Right ventricle myocardium superior (tissue), 1 donor: Measurements from ENCODE around the gene MAMSTR. TPM values are rescaled to one million over a fixed set of nuclear protein-coding genes. Genes with fewer than 3 reads are reported as not detected.

Experiments used
- ATAC-seq: fragments of 200-7000 bp; cut with Tn5 transposase; one replicate; pipeline ENCODE4 v1.9.1; 2020; ENCODE audit warnings: mild to moderate bottlenecking; ENCODE audit not compliant: poor library complexity
- DNase-seq: peaks from one replicate; pipeline ENCODE4 v3.0.0-alpha.2; 2020
- intact Hi-C: fragments of 100-400 bp; cut with DNase I; formaldehyde crosslinking; loops from one replicate; pipeline ENCODE4 v1.11.2; 2022
- total RNA-seq: library from RNA; stranded (reverse); fragmentation: NEBNext Ultra II Directional; extraction: Animal tissue kit (Norgen Biotek cat#: 25700); gene quantifications from one replicate; pipeline ENCODE4 v1.2.1, GENCODE V29; 2021
- donor health status: DM: no; HTN: yes; CAD: no; lungs with severe emphysema.

The MAMSTR gene
- total RNA-seq, 1 donor from 2014 or later = 4.8 TPM

DNA sequence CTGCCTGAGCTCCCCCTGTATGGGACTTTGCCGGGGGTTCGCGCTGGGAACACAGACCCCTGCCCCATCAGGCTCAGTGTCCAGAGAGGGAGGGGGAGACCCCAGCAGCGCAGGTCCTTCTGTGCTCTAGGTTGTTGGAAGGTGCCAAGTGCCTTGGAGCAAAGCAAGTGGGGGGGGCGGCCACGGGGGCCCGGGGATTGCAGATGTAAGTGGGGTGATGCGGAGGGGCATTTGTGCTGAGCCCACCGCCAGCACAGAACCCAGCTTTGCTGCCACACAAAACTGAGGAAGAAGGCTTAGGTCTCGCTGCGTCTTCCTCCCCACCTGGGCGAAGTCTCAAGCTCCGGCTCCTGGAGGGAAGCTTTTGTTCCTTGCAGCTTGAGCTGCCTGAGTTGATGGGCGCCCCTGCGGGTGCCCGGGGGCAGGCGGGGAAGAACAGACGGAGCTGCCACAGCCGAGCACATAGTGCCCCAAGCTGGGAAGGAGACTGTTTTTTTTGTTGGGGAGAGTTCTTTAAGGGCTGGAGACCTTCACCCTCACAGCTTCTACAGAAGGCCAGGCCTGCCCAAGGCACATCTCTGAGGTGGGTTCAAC is 45.2 kb downstream of the MAMSTR start:
- no peak for ATAC-seq
- DNase-seq = no peak
- intact Hi-C loops = loop anchor here (10.0 kb wide), 1 partner anchor 110 kb away; no protein-coding TSS in a partner anchor

DNA sequence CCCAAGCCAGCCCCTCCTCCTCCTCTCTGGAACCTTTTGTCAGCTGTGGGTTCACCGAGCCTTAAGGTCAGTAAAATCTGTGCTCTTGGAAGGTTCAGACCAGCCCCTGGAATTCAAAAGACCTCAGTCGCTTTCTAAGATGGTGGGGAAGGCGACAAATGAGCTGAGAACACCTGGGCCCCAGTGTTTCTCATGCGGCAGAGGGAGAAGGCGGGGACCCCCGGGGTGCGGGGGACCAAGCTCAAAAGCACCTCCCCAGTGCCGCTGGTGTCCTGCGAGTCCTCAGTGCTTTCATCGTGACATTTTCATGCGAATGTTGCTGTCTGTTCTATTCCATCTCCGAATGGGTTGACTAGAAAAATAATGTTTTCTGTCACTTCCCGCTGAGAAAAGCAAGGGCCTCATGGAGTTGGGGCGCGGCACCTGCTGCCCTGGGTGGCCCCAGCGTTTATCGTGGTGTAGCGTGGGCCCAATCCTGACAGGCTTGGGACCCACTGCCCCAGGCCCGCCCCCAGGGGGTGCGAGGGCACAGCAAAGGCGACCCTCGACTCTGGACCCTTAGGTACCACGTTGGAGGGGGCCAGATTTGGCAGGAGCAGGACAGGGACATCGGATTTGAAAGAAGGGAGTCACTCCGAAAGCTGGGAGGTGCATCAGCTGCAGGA is 46.0 kb downstream of the MAMSTR start:
- DNase-seq = no peak
- intact Hi-C loops = loop anchor here (10.0 kb wide), 1 partner anchor 111 kb away; no protein-coding TSS in a partner anchor
- ATAC-seq = no peak

DNA sequence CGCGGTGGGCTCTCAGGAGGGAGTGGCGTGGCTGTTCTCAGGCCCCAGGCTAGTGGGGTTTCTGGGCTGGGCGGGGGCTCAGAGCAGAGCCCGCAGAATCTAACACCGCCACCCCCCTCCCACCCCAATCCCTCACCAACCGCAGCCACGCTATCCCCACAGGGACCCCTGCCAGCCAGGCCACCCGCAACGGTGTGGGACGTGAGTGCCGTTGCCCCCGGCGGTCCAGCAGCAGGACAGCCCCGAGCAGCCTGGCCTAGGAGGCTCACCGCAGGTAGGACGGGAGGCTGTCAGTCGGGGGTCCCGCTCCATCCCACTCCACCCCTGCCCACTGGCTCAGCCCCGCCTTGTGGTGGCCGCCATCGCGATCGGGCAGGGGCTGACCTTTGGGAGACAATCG is 46.5 kb downstream of the MAMSTR start, which contains the start of gene NTN5:
TSS of gene NTN5 (minus strand) at position 24 of the 400 bp plus-strand sequence. CDS start 2,031 bp downstream, outside the sequence.
- no peak for DNase-seq
- ATAC-seq = no peak
- intact Hi-C loops = loop anchor here (10.0 kb wide), 1 partner anchor 112 kb away; no protein-coding TSS in a partner anchor

- no peak for ATAC-seq
- DNase-seq = no peak
- intact Hi-C loops = loop anchor here (10.0 kb wide), 1 partner anchor 113 kb away; no protein-coding TSS in a partner anchor
Observed at GRCh38 chr19:48671446-48671995, 48.0 kb downstream of the MAMSTR start.

DNA sequence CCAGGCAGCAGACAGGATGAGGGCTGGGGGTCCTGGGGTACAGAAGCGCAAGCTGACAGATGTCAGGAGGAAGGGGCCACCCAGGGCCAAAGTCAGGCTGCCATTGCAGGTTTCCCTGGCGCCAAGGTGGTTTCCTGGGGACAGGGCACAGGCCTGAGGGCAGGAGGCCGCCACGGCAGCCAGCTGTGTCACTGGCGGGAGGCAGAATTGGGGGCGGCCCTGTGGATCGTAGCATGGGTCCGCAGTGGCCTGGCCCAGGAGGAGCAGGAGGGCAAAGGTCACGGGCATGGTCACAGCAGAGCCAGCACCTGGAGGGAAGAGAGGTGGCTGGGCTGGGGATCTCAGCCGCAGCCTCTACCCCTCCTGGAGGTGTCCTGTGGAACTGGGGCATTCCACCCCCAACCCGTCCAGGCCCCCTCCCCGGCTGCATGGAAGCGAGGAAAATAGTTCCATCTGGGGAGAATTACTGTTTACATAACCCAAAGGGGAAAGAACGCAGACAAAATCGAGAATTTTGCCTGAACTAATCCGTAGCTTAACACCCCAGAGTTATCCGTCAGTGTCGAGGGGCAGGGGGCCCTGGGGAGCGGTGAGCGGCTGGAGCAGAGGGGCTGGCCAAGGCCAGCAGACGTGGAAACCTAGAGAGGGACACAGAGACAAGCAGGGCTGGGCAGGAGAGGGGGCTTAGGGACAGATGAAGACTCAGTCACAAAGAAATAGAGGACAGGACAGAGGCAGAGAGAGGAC is 48.7 kb downstream of the MAMSTR start:
- ATAC-seq = no peak
- intact Hi-C loops = loop anchor here (10.0 kb wide), 1 partner anchor 114 kb away; no protein-coding TSS in a partner anchor

DNA sequence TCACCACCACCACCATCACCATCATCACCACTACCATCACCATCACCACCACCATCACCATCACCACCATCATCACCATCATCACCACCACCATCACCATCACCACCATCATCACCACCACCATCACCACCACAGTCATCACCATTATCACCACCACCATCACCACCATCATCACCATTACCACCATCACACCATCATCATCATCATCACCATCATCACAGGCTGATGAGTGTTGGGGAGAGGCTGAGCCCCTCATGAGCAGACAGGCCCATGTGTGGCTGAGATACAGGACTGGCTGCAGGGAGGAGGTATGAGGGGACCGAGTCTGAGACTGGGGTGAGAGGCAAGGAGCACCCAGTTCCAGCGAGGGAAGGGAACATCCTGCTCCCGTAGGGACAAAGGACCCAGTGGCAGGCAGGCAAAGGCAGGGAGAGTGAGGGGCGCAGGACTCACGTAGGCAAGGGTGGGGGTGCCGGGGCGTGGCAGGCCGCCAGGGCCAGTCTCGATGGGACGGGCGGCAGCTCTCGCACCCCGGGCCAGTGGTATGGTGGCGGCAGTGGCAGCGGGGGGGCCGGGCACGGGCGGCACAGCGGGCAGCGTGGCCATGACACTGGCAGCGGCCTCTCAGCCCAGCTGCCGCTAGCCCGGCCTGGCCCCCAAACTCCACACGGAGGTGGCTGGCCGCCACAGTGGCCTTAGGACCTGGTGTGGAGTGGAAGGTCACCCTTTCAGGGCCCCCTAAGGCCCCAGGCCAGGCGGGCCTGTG is 49.4 kb downstream of the MAMSTR start:
- no peak for DNase-seq
- intact Hi-C loops = loop anchor here (10.0 kb wide), 1 partner anchor 115 kb away; no protein-coding TSS in a partner anchor
- no peak for ATAC-seq

More for the DNA sequence above, 48.7 kb downstream of the MAMSTR start:
- no peak for DNase-seq

GRCh38 chr19:48668761-48669160 is 50.8 kb downstream of the MAMSTR start:
- intact Hi-C loops = no loop called here
- DNase-seq (no peak), ATAC-seq (no peak)

DNA sequence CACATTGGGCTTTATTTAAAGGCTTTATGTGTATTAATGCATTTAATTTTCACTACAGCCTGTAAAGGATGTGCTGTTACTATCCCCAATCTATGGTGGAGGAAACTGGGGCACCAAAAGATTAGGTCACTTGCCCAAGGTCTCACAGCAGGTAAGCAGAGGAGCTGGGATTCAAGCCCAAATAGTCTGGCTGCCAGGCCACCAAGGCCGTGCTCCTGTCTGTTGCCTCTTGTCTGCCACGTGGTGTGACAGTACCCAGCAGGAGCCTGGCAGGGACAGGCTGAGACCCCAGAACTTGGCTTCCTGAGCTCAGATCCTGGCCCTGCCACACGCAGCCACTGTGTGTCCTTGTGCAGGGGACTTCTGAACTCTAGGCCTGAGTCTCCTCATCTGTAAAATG is 51.2 kb downstream of the MAMSTR start:
- intact Hi-C loops = no loop called here

GRCh38 chr19:48665786-48666185 is 53.7 kb downstream of the MAMSTR start:
- ATAC-seq (no peak), DNase-seq (no peak)
- intact Hi-C loops = no loop called here

More for the DNA sequence above, 51.2 kb downstream of the MAMSTR start:
- no peak for DNase-seq
- no peak for ATAC-seq

GRCh38 chr19:48664476-48664875 is 55.0 kb downstream of the MAMSTR start:
- intact Hi-C loops = no loop called here
- no peak for DNase-seq
- ATAC-seq = no peak

DNA sequence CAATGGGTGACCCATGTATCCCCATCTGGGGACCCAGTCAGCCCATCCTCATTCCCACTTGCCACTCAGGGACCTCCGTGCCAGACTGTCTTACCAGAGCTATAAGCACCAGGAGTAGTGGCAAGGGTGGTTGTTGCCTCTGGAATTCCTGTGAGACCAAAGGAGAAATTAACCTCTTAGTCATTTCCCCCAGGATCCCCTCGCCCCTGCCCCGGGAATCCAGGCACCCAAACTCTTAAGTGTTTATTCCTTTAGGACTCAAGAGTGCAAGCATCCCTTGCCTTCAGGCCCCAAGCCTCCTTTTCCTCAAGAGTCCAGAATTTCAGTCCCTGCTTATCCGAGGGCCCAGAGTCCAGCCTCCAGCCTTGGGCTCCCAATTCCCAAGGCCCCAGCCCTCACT is 55.9 kb downstream of the MAMSTR start:
- DNase-seq = no peak
- intact Hi-C loops = no loop called here
- no peak for ATAC-seq

Other genes starting within 250 kb of the MAMSTR start
- 0.70 TPM for gene LMTK3, start 207.9 kb downstream of the MAMSTR start, total RNA-seq
- 0.22 TPM for gene SULT2B1, start 167.6 kb downstream of the MAMSTR start, total RNA-seq
- gene SPACA4, start 113.0 kb downstream of the MAMSTR start, total RNA-seq = not detected
- gene FAM83E, start 104.6 kb downstream of the MAMSTR start, total RNA-seq = not detected
- 526 TPM for gene RPL18, start 100.5 kb downstream of the MAMSTR start, total RNA-seq
- gene SPHK2, start 100.2 kb downstream of the MAMSTR start, total RNA-seq = 7.6 TPM
- gene DBP, start 82.3 kb downstream of the MAMSTR start, total RNA-seq = 14.5 TPM
- 7.5 TPM for gene CA11, start 73.5 kb downstream of the MAMSTR start, total RNA-seq
- gene NTN5, start 46.7 kb downstream of the MAMSTR start, total RNA-seq = not detected
- not detected for gene FUT2, start 23.8 kb downstream of the MAMSTR start, total RNA-seq
- gene RASIP1, start 20.9 kb upstream of the MAMSTR start, total RNA-seq = 15.1 TPM
- gene IZUMO1, start 27.2 kb upstream of the MAMSTR start, total RNA-seq = 0.73 TPM
- gene FUT1, start 32.9 kb upstream of the MAMSTR start, total RNA-seq = 1.8 TPM
- gene FGF21, start 35.8 kb upstream of the MAMSTR start, total RNA-seq = not detected
- gene BCAT2, start 91.3 kb upstream of the MAMSTR start, total RNA-seq = 59.5 TPM
- gene HSD17B14, start 116.8 kb upstream of the MAMSTR start, total RNA-seq = 1.9 TPM
- gene PLEKHA4, start 148.9 kb upstream of the MAMSTR start, total RNA-seq = 17.7 TPM
- gene PPP1R15A, start 152.7 kb upstream of the MAMSTR start, total RNA-seq = 60.4 TPM
- gene TULP2, start 179.0 kb upstream of the MAMSTR start, total RNA-seq = not detected
- 237 TPM for gene NUCB1, start 180.6 kb upstream of the MAMSTR start, total RNA-seq
- gene DHDH, start 214.0 kb upstream of the MAMSTR start, total RNA-seq = not detected
- 21.5 TPM for gene BAX, start 235.2 kb upstream of the MAMSTR start, total RNA-seq
- gene FTL, start 245.6 kb upstream of the MAMSTR start, total RNA-seq = 748 TPM